Left lung (tissue), 10 donors: ENCODE results near the gene VAV1. TPM values are rescaled to one million over a fixed set of nuclear protein-coding genes. Genes with fewer than 3 reads are reported as not detected.

Experiments used
- ATAC-seq: fragments of 200-7000 bp; cut with Tn5 transposase; one replicate; pipeline ENCODE4 v1.9.1; 2020; ENCODE audit warnings: moderate library complexity
- DNase-seq, 4 donors: peaks; one replicate each; pipeline ENCODE4 v3.0.0-alpha.2; 2013 to 2020
- H3K27ac ChIP-seq, 2 donors: fragments of 200-600 bp; sonication (generic) in 1 of 2; one replicate each; pipeline versions ENCODE4 v1.5.0 to v1.8.0; 2020 to 2021
- H3K27me3 ChIP-seq, 2 donors: fragments of 200-600 bp; sonication (generic) in 1 of 2; one replicate each; pipeline versions ENCODE4 v1.5.0 to v1.8.0; 2020 to 2021
- H3K36me3 ChIP-seq, 2 donors: fragments of 200-600 bp; sonication (generic) in 1 of 2; one replicate each; pipeline versions ENCODE4 v1.5.0 to v1.8.0; 2020 to 2021
- H3K4me1 ChIP-seq, 2 donors: fragments of 200-600 bp; one replicate each; pipeline ENCODE4 v1.8.0; 2021
- H3K4me3 ChIP-seq, 2 donors: fragments of 200-600 bp; sonication (generic) in 1 of 2; one replicate each; pipeline versions ENCODE4 v1.5.0 to v1.8.0; 2020 to 2021; ENCODE audit warnings: mild to moderate bottlenecking in 1 of 2
- H3K9me3 ChIP-seq, 2 donors: fragments of 200-600 bp; sonication (generic) in 1 of 2; one replicate each; pipeline versions ENCODE4 v1.5.0 to v1.8.0; 2020 to 2021
- intact Hi-C, 2 donors: fragments of 100-400 bp; cut with DNase I; formaldehyde crosslinking; loops; one replicate each; pipeline versions ENCODE4 v1.11.2 to v1.14.2; 2022
- polyA plus RNA-seq, 6 donors: library from polyadenylated mRNA; unstranded; fragments of 120-200 nt; gene quantifications; one replicate each; pipeline ENCODE4 v1.2.1, GENCODE V29; 2013; ENCODE audit not compliant: insufficient read length in 6 of 6
- total RNA-seq, 2 donors: library from RNA; stranded (reverse); fragmentation: NEBNext Ultra II Directional; extraction: Animal tissue kit (Norgen Biotek cat#: 25700); gene quantifications; one replicate each; pipeline ENCODE4 v1.2.1, GENCODE V29; 2021
- TF ChIP-seq, protein P1 (sequence below), 2 donors: fragments of 200-600 bp; sonication (generic) in 1 of 2; IDR thresholded peaks; one replicate each; pipeline versions ENCODE4 v1.5.0 to v1.8.0; 2021; ENCODE audit warnings: antibody characterized with exemption in 2 of 2
- donor health status: DM: no; HTN: yes; CAD: no.
- donor health status: DM: no; HTN: no; CAD: no.

Gene VAV1
- total and polyA plus RNA-seq, 8 donors = 2.0 to 51.3 (median 2.8) TPM

DNA sequence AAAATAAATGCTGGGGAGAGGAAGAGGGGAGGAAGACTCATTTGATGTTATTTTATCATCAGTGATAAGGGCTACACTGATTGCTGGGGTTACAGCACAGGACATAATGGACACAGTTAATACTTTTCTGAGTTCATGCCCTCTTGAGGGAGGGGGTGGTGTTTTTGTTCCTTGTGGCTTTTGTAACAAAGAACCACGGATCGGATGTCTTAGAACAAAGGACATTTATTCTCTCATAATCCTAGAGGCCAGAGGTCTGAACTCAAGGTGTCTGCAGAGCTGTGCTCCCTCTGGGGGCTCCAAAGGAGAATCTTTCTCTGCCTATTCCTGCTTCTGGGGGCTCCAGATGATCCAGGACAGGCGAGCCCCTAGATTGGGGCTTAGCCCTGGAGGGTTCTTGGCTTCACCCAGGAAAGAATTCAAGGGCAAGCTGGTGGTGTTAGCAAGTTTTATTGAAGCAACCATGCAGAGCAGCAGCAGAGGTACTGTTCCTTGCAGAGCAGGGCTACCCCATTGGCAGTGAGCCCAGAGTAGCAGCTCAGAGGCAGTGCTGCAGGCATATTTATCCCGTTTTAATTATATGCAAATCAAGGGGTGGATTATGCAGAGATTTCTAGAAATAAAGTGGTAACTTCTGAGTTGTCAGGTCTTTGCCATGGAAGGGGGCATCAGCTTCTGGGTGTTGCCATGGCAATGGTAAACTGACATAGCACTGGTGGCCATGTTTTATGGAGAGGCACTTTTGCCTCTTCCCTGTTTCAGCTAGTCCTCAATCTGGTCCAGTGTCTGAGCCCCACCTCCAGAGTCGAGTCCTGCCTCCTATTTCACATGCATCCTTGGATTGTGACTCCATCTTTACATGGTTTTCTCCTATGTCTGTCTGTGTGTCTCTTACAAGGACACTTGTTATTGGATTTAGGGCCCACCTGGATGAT lies 18.0 kb downstream of the VAV1 start:
- no peaks in the 10 kb centered on the region for H3K27me3 ChIP-seq
- H3K4me3 ChIP-seq = no peak overlapping the region
- TF ChIP-seq, protein P1, sequence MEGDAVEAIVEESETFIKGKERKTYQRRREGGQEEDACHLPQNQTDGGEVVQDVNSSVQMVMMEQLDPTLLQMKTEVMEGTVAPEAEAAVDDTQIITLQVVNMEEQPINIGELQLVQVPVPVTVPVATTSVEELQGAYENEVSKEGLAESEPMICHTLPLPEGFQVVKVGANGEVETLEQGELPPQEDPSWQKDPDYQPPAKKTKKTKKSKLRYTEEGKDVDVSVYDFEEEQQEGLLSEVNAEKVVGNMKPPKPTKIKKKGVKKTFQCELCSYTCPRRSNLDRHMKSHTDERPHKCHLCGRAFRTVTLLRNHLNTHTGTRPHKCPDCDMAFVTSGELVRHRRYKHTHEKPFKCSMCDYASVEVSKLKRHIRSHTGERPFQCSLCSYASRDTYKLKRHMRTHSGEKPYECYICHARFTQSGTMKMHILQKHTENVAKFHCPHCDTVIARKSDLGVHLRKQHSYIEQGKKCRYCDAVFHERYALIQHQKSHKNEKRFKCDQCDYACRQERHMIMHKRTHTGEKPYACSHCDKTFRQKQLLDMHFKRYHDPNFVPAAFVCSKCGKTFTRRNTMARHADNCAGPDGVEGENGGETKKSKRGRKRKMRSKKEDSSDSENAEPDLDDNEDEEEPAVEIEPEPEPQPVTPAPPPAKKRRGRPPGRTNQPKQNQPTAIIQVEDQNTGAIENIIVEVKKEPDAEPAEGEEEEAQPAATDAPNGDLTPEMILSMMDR (IDR thresholded peaks at IDR 0.05) = no peak
- H3K36me3 ChIP-seq = peaks cover 0 to 5% of the 10 kb centered on the region in 2 donors
- DNase-seq (no peak), ATAC-seq (no peak)
- no peak overlapping the region for H3K27ac ChIP-seq
- H3K9me3 ChIP-seq = peaks cover 0 to 6% of the 10 kb centered on the region in 2 donors
- no peaks in the 10 kb centered on the region for H3K4me1 ChIP-seq
- intact Hi-C loops = no loop called here

DNA sequence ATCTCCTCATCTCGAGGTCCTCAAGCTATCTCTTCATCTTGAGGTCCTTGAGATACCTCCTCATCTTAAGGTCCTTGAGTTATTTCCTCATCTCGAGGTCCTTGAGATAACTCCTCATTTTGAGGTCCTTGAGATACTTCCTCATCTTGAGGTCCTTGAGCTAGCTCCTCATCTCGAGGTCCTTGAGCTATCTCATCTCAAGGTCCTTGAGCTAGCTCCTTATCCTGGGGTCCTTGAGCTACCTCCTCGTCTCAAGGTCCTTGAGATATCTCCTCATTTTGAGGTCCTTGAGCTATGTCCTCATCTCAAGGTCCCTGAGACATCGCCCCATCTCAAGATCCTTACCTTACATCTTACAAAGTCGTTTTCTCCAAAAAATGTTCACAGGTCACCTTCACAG lies 18.7 kb downstream of the VAV1 start:
- intact Hi-C loops = no loop called here
- TF ChIP-seq, protein P1 (IDR thresholded peaks at IDR 0.05) = no peak
- H3K4me3 ChIP-seq = no peak overlapping the region
- H3K4me1 ChIP-seq = peaks cover 0 to 4% of the 10 kb centered on the region in 2 donors
- H3K27ac ChIP-seq = no peak overlapping the region
- ATAC-seq (no peak), DNase-seq (no peak)
- no peaks in the 10 kb centered on the region for H3K27me3 ChIP-seq
- H3K9me3 ChIP-seq = peaks cover 0 to 6% of the 10 kb centered on the region in 2 donors
- H3K36me3 ChIP-seq = peaks cover 0 to 5% of the 10 kb centered on the region in 2 donors

DNA sequence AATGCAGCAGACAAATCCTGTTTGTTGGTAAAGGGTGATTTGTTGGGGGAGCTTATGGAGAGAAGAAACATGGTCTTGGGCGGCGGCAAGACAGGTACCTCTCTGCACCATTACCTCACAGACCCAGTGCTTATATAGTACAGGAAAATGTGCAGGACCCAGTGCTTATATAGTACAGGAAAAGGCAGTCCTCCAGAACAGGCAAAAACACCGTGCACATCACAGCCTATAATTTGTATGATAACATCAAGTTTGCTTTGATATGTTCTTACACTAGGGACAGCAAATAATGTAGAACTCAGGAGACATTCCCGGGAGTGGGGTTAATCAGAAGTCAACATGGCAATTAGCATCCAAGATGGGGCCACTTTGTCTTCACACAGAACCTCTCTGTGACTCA lies 20.9 kb downstream of the VAV1 start:
- Histone ChIP-seq H3K4me1 (peaks cover 0 to 26% of the 10 kb centered on the region in 2 donors), H3K4me3 (no peak overlapping the region), H3K9me3 (peaks cover 0 to 6% of the 10 kb centered on the region in 2 donors), H3K27me3 (no peaks in the 10 kb centered on the region), H3K27ac (no peak overlapping the region), H3K36me3 (no peaks in the 10 kb centered on the region)
- intact Hi-C loops = no loop called here
- TF ChIP-seq, protein P1 (IDR thresholded peaks at IDR 0.05) = no peak
- no peak for DNase-seq
- ATAC-seq = no peak

DNA sequence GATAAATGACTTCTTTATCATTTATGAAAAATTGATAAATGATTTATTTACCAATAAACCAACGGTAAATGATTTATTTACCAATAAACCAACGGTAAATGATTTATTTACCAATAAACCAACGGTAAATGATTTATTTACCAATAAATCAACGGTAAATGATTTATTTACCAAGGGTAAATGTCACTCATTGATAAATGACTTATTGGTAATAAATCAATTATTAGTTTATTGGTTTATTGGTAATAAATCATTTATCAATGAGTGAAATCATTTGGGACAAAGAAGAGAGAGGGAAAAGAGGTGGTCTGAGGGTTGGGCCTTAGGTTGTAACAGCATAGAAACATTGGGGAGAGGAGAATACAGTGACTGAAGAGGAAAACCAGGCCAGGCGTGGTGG lies 21.5 kb downstream of the VAV1 start:
- DNase-seq = no peak
- no peak overlapping the region for H3K4me3 ChIP-seq
- H3K27ac ChIP-seq = peak overlapping the region in 1 of 2 donors; percentile 18
- TF ChIP-seq, protein P1 (IDR thresholded peaks at IDR 0.05) = no peak
- intact Hi-C loops = no loop called here
- peaks cover 0 to 6% of the 10 kb centered on the region in 2 donors for H3K9me3 ChIP-seq
- ATAC-seq = no peak
- no peaks in the 10 kb centered on the region for H3K36me3 ChIP-seq
- H3K27me3 ChIP-seq = no peaks in the 10 kb centered on the region
- peaks cover 0 to 32% of the 10 kb centered on the region in 2 donors for H3K4me1 ChIP-seq

DNA sequence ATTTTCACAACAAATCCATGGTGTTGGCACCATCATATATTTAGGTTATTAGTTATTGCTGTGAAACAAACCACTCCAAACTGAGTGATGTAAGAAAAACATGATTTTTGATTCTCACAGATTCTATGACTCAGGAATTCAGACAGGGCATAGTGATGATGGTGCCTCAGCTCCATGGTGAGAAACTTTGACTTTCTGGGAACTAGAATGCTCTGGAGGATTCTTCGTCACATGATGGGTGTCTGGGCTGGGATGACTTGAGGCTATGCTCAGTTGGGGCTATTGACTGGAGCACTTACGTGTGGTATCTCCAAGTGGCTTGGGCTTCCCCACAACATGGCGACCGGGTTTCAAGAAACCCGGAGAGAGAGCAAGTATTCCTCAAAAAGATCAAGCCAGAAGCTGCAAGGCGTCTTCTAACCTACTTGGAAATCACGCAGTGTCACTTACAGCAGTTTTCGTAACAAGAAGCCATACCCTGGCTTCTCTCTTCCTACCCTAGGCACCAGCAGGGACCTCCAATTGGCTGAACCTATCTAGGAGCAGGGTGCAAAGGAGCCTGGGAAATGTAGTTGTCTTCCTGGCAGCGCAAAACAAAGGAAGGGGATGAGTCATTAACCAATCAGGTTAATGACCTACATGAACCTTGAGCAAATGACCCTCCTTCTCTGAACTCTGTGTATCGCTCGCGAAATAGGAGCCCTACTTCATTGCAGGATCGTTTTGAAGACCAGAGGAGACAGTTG lies 22.4 kb downstream of the VAV1 start:
- no peaks in the 10 kb centered on the region for H3K27me3 ChIP-seq
- H3K36me3 ChIP-seq = no peaks in the 10 kb centered on the region
- H3K27ac ChIP-seq = peak overlapping the region in 1 of 2 donors; percentile 18
- peaks cover 0 to 40% of the 10 kb centered on the region in 2 donors for H3K4me1 ChIP-seq
- TF ChIP-seq, protein P1 (IDR thresholded peaks at IDR 0.05) = no peak
- DNase-seq (no peak), ATAC-seq (no peak)
- peaks cover 0 to 6% of the 10 kb centered on the region in 2 donors for H3K9me3 ChIP-seq
- no peak overlapping the region for H3K4me3 ChIP-seq
- intact Hi-C loops = no loop called here
